ENCODE results near the gene SLC25A21.

GRCh38 chr14:37198273-37198598 lies 25.8 kb upstream of the SLC25A21 start:
- TF ChIP-seq, protein P1, sequence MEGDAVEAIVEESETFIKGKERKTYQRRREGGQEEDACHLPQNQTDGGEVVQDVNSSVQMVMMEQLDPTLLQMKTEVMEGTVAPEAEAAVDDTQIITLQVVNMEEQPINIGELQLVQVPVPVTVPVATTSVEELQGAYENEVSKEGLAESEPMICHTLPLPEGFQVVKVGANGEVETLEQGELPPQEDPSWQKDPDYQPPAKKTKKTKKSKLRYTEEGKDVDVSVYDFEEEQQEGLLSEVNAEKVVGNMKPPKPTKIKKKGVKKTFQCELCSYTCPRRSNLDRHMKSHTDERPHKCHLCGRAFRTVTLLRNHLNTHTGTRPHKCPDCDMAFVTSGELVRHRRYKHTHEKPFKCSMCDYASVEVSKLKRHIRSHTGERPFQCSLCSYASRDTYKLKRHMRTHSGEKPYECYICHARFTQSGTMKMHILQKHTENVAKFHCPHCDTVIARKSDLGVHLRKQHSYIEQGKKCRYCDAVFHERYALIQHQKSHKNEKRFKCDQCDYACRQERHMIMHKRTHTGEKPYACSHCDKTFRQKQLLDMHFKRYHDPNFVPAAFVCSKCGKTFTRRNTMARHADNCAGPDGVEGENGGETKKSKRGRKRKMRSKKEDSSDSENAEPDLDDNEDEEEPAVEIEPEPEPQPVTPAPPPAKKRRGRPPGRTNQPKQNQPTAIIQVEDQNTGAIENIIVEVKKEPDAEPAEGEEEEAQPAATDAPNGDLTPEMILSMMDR (IDR thresholded peaks at IDR 0.05) = peak in 1 of 4 donors; percentile 42
- TF ChIP-seq POLR2A (IDR thresholded peaks at IDR 0.05) = no peak
